CD4-positive, alpha-beta T cell treated with Interleukin-1 beta for 1 hour (primary cell): Measurements from ENCODE around the gene MTA3.
A peak's percentile ranks its signal among the peaks of the same experiment; 100 is the strongest.
"Not testable (repeated sequence)": the region's sequence is repeated elsewhere in the genome, so short reads cannot be mapped to it uniquely, and the experiment has no call there.

Experiments
- DNase-seq, 2 donors: peaks; one replicate each; pipeline ENCODE4 v3.0.0-alpha.2; 2020 to 2022

MTA3 gene

GRCh38 chr2:42613281-42614064 is 45.0 kb downstream of the MTA3 start:
- no peak for DNase-seq

GRCh38 chr2:42614838-42615237 is 46.4 kb downstream of the MTA3 start:
- DNase-seq, result no peak

- no peak for DNase-seq
These were observed 49.7 kb downstream of the MTA3 start for GRCh38 chr2:42618116-42618515.

GRCh38 chr2:42618972-42619371 is 50.5 kb downstream of the MTA3 start:
- no peak for DNase-seq

GRCh38 chr2:42621626-42622025 is 53.2 kb downstream of the MTA3 start:
- not testable (repeated sequence) for DNase-seq

- DNase-seq, result no peak
These were observed 54.7 kb downstream of the MTA3 start for GRCh38 chr2:42622943-42623676.

GRCh38 chr2:42624047-42624446 is 55.6 kb downstream of the MTA3 start:
- no peak for DNase-seq

GRCh38 chr2:42628024-42628423 is 59.6 kb downstream of the MTA3 start:
- not testable (repeated sequence) for DNase-seq

GRCh38 chr2:42636934-42637333 is 68.5 kb downstream of the MTA3 start:
- no peak for DNase-seq

- DNase-seq, result no peak
These were observed 69.8 kb downstream of the MTA3 start for GRCh38 chr2:42638080-42638784.

- DNase-seq, result no peak
These were observed 71.1 kb downstream of the MTA3 start for GRCh38 chr2:42639340-42640077.

GRCh38 chr2:42640261-42640660 is 71.8 kb downstream of the MTA3 start:
- no peak for DNase-seq

GRCh38 chr2:42642371-42642770 is 73.9 kb downstream of the MTA3 start:
- not testable (repeated sequence) for DNase-seq

GRCh38 chr2:42645551-42645950 is 77.1 kb downstream of the MTA3 start:
- no peak for DNase-seq

- no peak for DNase-seq
These were observed 80.4 kb downstream of the MTA3 start for GRCh38 chr2:42648796-42649195.

- DNase-seq, result no peak
These were observed 82.6 kb downstream of the MTA3 start for GRCh38 chr2:42651057-42651456.

- DNase-seq, result peak; percentile 16 to 38
These were observed 83.7 kb downstream of the MTA3 start for GRCh38 chr2:42652086-42652485.

- no peak for DNase-seq
These were observed 84.6 kb downstream of the MTA3 start for GRCh38 chr2:42653039-42653438.

- DNase-seq, result no peak
These were observed 85.5 kb downstream of the MTA3 start for GRCh38 chr2:42653908-42654445.

- no peak for DNase-seq
These were observed 89.9 kb downstream of the MTA3 start for GRCh38 chr2:42658306-42658705.

- DNase-seq, result no peak
These were observed 91.2 kb downstream of the MTA3 start for GRCh38 chr2:42659609-42660008.

- peak; percentile 64 to 75 for DNase-seq
These were observed 94.8 kb downstream of the MTA3 start for GRCh38 chr2:42663106-42663780.
